ENCODE data around the gene KRT39. TPM values are rescaled to one million over a fixed set of nuclear protein-coding genes. Genes with fewer than 3 reads are reported as not detected.

The KRT39 gene
- total and polyA plus RNA-seq, 10 of the 15 experiments (the other 5 are each of a cell fraction or from before 2014, with no cell fraction given) = not detected

DNA sequence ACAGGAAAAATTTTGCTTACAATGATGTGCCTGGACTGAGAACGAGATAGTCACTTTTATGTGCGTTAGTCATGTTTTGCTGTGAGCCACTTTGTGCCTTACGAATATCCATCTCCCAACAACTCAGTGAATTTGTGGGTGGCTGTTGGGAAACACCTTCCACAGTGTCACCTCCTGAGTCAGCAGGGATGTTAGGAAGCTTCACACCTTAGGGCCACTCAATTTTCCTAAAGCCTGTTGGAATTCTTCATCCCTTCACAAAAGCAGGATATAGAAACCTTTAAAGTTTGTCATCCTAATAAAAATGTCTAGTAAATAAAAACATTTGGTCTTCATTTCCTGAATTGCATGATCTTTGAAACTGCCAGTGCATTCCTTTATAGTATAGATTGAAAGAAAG lies 46.4 kb upstream of the KRT39 start (continued):
- TF ChIP-seq, protein P1, sequence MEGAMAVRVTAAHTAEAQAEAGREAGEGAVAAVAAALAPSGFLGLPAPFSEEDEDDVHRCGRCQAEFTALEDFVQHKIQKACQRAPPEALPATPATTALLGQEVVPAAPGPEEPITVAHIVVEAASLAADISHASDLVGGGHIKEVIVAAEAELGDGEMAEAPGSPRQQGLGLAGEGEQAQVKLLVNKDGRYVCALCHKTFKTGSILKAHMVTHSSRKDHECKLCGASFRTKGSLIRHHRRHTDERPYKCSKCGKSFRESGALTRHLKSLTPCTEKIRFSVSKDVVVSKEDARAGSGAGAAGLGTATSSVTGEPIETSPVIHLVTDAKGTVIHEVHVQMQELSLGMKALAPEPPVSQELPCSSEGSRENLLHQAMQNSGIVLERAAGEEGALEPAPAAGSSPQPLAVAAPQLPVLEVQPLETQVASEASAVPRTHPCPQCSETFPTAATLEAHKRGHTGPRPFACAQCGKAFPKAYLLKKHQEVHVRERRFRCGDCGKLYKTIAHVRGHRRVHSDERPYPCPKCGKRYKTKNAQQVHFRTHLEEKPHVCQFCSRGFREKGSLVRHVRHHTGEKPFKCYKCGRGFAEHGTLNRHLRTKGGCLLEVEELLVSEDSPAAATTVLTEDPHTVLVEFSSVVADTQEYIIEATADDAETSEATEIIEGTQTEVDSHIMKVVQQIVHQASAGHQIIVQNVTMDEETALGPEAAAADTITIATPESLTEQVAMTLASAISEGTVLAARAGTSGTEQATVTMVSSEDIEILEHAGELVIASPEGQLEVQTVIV (IDR thresholded peaks at IDR 0.05; ENCODE audit: borderline replicate concordance, partially characterized antibody) = no peak
- TF ChIP-seq, protein P2, sequence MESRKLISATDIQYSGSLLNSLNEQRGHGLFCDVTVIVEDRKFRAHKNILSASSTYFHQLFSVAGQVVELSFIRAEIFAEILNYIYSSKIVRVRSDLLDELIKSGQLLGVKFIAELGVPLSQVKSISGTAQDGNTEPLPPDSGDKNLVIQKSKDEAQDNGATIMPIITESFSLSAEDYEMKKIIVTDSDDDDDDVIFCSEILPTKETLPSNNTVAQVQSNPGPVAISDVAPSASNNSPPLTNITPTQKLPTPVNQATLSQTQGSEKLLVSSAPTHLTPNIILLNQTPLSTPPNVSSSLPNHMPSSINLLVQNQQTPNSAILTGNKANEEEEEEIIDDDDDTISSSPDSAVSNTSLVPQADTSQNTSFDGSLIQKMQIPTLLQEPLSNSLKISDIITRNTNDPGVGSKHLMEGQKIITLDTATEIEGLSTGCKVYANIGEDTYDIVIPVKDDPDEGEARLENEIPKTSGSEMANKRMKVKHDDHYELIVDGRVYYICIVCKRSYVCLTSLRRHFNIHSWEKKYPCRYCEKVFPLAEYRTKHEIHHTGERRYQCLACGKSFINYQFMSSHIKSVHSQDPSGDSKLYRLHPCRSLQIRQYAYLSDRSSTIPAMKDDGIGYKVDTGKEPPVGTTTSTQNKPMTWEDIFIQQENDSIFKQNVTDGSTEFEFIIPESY (IDR thresholded peaks at IDR 0.05) = no peak
- no peak for TF ChIP-seq RBBP5 (conservative IDR thresholded peaks at IDR 0.05)

DNA sequence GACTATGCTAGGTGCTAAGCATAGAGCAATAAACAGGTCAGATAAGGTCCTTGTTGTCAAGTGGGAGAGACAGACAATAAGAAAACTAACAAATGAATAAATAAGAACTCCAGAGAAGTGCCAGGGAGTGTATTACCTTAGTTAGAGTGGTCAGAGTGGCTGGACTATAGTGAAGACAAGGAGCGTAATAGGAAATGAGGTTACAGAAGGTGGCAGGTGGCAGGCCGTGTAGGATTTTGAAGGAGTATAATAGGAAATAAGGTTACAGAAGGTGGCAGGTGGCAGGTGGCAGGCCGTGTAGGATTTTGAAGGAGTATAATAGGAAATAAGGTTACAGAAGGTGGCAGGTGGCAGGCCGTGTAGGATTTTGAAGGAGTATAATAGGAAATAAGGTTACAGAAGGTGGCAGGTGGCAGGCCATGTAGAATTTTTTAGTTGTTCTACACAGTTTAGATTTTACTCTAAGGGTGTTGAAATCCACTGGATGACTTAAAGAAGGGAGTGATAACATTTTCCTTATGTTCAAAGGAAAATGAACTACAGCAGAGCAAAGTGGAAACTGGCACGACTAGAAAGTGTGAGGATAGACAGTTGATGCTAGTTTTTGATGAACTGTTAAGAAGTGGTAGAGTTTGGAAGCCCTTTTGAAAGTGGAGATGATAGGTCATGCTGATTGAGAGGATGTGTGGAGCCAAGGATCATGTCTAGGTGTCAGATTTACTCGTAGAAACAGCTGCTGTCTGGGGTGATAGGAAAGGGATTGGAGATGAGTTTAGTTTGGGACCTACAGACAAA lies 45.8 kb upstream of the KRT39 start:
- no peak overlapping the region for H3K27ac ChIP-seq (ENCODE audit: control insufficient read depth, insufficient read depth)
- peaks cover 0 to 3% of the 10 kb centered on the region in 2 experiments; a peak in 2 of 4 replicates for H3K27me3 ChIP-seq (replicated peaks in 1 of 2; ENCODE audit: control insufficient read depth in 2 of 2, insufficient read depth in 2 of 2, low read length in 1 of 2)
- no peak overlapping the region for H2AFZ ChIP-seq (ENCODE audit: control insufficient read depth, low read depth, low read length)
- H3K4me3 ChIP-seq = no peak overlapping the region
- no peak overlapping the region for H3K9ac ChIP-seq (ENCODE audit: control insufficient read depth, insufficient read depth, low read length)
- CTCF ChIA-PET = no interaction called here
- no peaks in the 10 kb centered on the region for H3K79me2 ChIP-seq (ENCODE audit: control insufficient read depth, insufficient read depth, low read length)
- POLR2A ChIA-PET = no interaction called here
- no peaks in the 10 kb centered on the region for H3K4me1 ChIP-seq (ENCODE audit: control insufficient read depth, insufficient read depth, low read length)
- DNase-seq (ENCODE audit: low read depth, low spot score) (no peak), ATAC-seq (no peak), FAIRE-seq (no peak)
- 33% methylated on average over 6 of the region's 6 CpGs for WGBS (ENCODE audit: insufficient coverage, insufficient replicate concordance, low lambda C conversion rate, missing lambda C conversion rate)
- no peaks in the 10 kb centered on the region for H3K9me3 ChIP-seq (replicated peaks; ENCODE audit: control insufficient read depth, insufficient read depth, low read length)
- RAD21 ChIA-PET (ENCODE audit: unreplicated experiment) = no interaction called here
- no peak overlapping the region for H3K4me2 ChIP-seq (ENCODE audit: control insufficient read depth, insufficient read depth)
- no peaks in the 10 kb centered on the region for H3K36me3 ChIP-seq (ENCODE audit: control insufficient read depth in 2 of 2, insufficient read depth in 2 of 2, low read length in 1 of 2)
- H4K20me1 ChIP-seq (ENCODE audit: control insufficient read depth, insufficient read depth) = no peaks in the 10 kb centered on the region
- BruUV-seq (replicated peaks) = no TSS peak
- SMC1A ChIA-PET (ENCODE audit: uncharacterized antibody, unreplicated experiment) = no interaction called here
- in situ Hi-C loops (cut with MboI) (no loop called here), intact Hi-C loops (cut with micrococcal nuclease; ENCODE audit: unreplicated experiment) (no loop called here)
- TF ChIP-seq, protein P3, sequence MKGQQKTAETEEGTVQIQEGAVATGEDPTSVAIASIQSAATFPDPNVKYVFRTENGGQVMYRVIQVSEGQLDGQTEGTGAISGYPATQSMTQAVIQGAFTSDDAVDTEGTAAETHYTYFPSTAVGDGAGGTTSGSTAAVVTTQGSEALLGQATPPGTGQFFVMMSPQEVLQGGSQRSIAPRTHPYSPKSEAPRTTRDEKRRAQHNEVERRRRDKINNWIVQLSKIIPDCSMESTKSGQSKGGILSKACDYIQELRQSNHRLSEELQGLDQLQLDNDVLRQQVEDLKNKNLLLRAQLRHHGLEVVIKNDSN (IDR thresholded peaks at IDR 0.05; ENCODE audit: borderline replicate concordance, extremely low read length, insufficient read depth, low read depth, low read length) = no peak
- TF ChIP-seq SPI1 (IDR thresholded peaks at IDR 0.05; ENCODE audit: borderline replicate concordance, insufficient read depth, low read depth, low read length) (no peak), MEF2B (IDR thresholded peaks at IDR 0.05; ENCODE audit: partially characterized antibody, poor library complexity, severe bottlenecking) (no peak), IKZF2 (IDR thresholded peaks at IDR 0.05) (no peak), WRNIP1 (IDR thresholded peaks at IDR 0.05; ENCODE audit: borderline replicate concordance, low read depth, low read length) (no peak)
- TF ChIP-seq, protein P4, sequence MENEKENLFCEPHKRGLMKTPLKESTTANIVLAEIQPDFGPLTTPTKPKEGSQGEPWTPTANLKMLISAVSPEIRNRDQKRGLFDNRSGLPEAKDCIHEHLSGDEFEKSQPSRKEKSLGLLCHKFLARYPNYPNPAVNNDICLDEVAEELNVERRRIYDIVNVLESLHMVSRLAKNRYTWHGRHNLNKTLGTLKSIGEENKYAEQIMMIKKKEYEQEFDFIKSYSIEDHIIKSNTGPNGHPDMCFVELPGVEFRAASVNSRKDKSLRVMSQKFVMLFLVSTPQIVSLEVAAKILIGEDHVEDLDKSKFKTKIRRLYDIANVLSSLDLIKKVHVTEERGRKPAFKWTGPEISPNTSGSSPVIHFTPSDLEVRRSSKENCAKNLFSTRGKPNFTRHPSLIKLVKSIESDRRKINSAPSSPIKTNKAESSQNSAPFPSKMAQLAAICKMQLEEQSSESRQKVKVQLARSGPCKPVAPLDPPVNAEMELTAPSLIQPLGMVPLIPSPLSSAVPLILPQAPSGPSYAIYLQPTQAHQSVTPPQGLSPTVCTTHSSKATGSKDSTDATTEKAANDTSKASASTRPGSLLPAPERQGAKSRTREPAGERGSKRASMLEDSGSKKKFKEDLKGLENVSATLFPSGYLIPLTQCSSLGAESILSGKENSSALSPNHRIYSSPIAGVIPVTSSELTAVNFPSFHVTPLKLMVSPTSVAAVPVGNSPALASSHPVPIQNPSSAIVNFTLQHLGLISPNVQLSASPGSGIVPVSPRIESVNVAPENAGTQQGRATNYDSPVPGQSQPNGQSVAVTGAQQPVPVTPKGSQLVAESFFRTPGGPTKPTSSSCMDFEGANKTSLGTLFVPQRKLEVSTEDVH (IDR thresholded peaks at IDR 0.05; ENCODE audit: low read depth, partially characterized antibody) = no peak

Data from GM12878 (cell line).